Endothelial cell of umbilical vein (primary cell): Measurements from ENCODE around the gene HHATL.

Experiments
- MYC ChIP-seq: IDR thresholded peaks from one replicate; pipeline ENCODE4 v1.6.1; 2011; ENCODE audit warnings: mild to moderate bottlenecking, low read depth, low read length
- POLR2AphosphoS5 ChIP-seq: IDR thresholded peaks from 2 replicates; pipeline ENCODE4 v1.6.1; 2012; ENCODE audit warnings: low read depth, mild to moderate bottlenecking, control low read depth, low read length, moderate library complexity; ENCODE audit not compliant: insufficient read depth
- TF ChIP-seq, protein P1 (sequence below): IDR thresholded peaks from 2 replicates; pipeline ENCODE4 v1.6.1; 2011; ENCODE audit not compliant: insufficient read depth, insufficient read length
- TF ChIP-seq, protein P2 (sequence below), 2 donors: IDR thresholded peaks; 1 replicate in 1 of 2; 2 replicates in 1 of 2; pipeline ENCODE4 v1.5.1; 2011; ENCODE audit warnings: low read length in 2 of 2, mild to moderate bottlenecking in 2 of 2, moderate library complexity in 2 of 2, control low read depth in 1 of 2, inconsistent platforms in 1 of 2, low read depth in 1 of 2; ENCODE audit not compliant: insufficient read depth in 1 of 2; ENCODE audit errors: extremely low read depth in 1 of 2

DNA sequence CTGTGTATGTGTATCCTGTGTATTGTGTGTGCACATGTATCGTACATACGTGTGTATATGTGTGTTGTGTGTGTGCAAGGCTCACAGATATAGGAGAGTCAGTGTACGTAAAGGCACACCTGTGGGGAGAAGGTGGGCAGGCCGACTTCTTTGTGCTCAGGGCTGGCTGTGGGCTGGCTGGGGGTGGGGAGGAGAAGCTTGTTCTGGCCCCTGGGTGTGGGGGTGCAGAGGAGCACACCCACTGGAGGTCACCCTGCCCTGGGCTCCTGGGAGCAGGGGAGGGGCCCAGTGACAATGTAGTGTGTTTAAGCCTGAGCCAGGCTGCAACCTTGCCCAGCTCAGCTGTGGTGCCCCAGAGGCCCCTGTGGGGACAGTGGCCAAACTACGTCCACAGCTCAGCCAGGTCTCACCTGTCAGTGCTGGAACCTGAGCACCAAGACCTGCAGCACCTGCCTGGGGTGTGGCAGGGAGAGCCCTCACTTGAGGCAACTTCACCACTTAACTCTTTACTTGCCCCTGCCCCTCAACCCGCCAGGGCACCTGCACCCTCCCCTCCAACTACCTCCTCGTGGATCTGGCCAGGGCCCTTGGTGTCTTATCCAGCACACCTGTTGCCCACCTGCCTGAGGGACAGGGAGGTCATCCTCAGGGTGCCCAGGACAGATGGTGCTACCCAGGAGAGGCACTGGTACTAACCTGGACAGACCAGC lies 2.6 kb upstream of the HHATL start:
- TF ChIP-seq POLR2AphosphoS5 (no peak), MYC (no peak)
- TF ChIP-seq, protein P1, sequence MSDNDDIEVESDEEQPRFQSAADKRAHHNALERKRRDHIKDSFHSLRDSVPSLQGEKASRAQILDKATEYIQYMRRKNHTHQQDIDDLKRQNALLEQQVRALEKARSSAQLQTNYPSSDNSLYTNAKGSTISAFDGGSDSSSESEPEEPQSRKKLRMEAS = no peak
- TF ChIP-seq, protein P2, sequence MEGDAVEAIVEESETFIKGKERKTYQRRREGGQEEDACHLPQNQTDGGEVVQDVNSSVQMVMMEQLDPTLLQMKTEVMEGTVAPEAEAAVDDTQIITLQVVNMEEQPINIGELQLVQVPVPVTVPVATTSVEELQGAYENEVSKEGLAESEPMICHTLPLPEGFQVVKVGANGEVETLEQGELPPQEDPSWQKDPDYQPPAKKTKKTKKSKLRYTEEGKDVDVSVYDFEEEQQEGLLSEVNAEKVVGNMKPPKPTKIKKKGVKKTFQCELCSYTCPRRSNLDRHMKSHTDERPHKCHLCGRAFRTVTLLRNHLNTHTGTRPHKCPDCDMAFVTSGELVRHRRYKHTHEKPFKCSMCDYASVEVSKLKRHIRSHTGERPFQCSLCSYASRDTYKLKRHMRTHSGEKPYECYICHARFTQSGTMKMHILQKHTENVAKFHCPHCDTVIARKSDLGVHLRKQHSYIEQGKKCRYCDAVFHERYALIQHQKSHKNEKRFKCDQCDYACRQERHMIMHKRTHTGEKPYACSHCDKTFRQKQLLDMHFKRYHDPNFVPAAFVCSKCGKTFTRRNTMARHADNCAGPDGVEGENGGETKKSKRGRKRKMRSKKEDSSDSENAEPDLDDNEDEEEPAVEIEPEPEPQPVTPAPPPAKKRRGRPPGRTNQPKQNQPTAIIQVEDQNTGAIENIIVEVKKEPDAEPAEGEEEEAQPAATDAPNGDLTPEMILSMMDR (IDR thresholded peaks at IDR 0.05; ENCODE audit: extremely low read depth in 1 of 2, insufficient read depth in 1 of 2, low read depth in 1 of 2, low read length in 2 of 2) = no peak
